GM12865 (cell line): ENCODE data around the gene RBM19.
A peak's percentile ranks its signal among the peaks of the same experiment; 100 is the strongest.

Source experiments
- DNase-seq: peaks from one replicate; pipeline ENCODE4 v3.0.0; 2010; ENCODE audit warnings: low read depth
- H3K4me3 ChIP-seq: 2 replicates; pipeline ENCODE4 v1.5.1; 2011; ENCODE audit warnings: mild to moderate bottlenecking, low read depth, low read length, control low read depth
- CTCF ChIP-seq: IDR thresholded peaks from 2 replicates; pipeline ENCODE4 v1.5.1; 2011; ENCODE audit warnings: low read length, control low read depth, low read depth, inconsistent platforms; ENCODE audit not compliant: insufficient read depth; ENCODE audit errors: missing control alignments

The RBM19 gene

GRCh38 chr12:113962733-113963132 lies 3.4 kb downstream of the RBM19 start:
- DNase-seq, result no peak
- H3K4me3 ChIP-seq, result no peak overlapping the region
- TF ChIP-seq CTCF, result no peak

DNA sequence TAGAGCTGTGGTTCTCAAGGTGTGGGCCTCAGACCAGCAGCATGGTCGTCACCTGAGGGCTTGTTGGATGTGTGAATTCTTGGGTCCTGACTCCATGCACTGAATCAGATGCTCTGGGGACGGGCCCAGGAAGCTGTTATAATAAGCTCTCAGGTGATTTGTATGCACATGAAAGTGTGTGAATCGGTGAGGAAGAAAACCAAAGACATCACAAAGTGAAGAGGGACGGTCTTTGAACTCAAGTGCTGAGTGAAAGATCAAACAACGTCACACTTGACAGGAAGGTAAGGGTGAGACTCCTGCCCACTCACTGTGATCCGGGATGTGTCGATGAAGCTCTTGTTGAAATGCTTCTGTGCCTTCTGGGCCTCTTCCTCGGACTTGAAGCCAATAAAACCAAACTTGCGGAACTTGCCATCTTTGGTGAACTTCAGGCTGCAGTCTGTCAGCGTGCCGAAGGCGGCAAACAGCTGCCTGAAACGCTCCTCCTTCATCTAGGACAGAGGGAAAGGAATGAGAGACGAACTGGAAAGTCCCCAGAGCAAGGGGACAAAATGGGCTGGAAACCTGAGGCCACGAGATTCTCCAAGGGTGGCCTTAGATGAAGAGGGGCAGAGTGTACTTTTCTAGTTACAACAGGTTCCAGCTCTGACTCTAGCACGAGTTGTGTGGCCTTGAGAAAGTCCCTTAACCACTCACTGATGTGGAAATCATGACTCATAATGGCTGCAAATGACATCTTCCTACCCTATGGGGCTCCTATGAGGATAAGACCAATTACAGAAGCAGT lies 4.0 kb downstream of the RBM19 start:
- H3K4me3 ChIP-seq, result peak overlapping the region; percentile 36
- TF ChIP-seq CTCF, result no peak
- DNase-seq, result peak; percentile 76

DNA sequence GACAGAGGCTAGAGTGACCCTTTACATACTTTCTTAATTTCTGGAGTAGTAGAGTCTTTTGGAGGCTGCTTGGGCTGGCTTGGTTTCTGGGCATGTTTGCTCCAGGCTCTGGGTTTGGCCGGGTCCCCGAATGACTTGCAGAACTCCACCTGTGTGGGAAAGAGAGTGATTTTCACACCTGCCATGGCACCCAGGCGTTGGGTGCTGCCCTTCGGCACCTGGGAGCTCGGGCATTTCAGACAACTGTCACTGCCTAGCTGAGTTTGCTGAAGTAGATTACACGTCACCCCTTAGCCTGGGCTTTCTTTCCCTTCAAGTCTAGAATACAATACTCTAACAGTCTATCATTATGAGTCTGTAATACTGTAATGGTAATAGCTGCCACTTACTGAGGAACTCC lies 6.1 kb downstream of the RBM19 start:
- no peak for DNase-seq
- H3K4me3 ChIP-seq, result no peak overlapping the region
- TF ChIP-seq CTCF, result no peak

DNA sequence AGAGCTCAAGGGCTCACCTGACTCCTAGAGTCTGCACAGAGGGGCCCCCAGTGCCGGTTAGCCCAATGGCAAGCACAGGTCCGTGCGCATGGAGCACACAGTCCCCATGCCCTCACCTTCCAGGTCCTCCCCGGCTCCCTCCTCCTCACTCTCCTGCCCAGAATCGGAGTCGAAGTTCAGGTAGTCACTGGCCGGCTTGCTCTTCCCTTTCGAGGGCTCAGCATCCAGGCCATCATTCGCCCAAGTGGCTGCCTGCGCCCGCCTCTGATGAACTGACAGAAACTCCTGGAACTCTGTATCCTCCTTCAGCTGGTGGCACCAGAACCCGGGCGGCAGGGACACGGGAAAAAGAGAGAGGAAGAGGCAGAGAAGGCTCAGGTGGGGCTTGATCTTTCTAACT lies 7.0 kb downstream of the RBM19 start:
- DNase-seq, result no peak
- TF ChIP-seq CTCF, result no peak
- H3K4me3 ChIP-seq, result no peak overlapping the region

DNA sequence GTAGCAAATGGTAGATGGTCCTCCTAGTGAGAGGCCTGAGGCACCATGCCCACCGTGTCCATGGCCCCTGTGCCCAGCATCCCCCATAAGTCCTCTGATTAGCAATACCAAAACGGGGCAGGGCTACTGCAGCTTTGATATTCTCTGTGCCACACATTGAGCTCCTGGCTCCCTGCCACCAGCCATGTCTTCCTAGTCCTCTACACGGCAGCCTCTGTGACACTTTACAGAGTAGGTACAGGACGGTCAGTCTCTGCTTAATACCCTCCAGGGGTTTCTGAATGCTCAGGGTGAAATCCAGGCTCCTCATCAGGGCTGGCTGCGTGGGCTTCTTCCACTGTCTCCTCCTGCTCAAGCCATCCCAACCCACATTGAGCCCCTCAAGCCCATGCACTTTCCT lies 8.0 kb downstream of the RBM19 start:
- DNase-seq, result no peak
- TF ChIP-seq CTCF, result no peak
- H3K4me3 ChIP-seq, result no peak overlapping the region

DNA sequence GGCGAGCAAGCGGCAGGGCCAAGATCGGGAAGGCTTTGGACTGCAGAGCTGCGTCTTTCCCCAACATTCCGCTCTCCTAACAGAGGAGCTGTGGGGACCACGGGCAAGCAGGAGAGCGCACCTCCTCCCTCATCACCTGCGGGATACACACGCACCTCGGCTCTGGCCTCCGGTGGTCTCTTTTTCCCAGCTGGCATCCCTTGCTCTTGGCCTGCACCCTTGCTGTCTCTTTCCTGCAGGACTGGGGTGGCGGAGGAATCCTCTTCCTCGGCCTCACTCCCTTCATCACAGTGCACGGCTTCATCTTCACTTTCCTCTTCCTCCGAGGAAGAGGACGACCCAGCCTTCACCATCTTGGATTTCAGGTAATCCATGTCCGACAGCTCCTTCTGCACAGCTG lies 8.5 kb downstream of the RBM19 start:
- TF ChIP-seq CTCF, result no peak
- no peak for DNase-seq
- H3K4me3 ChIP-seq, result no peak overlapping the region
